Measurements from ENCODE around the gene FNDC1. TPM values are rescaled to one million over a fixed set of nuclear protein-coding genes. Genes with fewer than 3 reads are reported as not detected.

Gene FNDC1
- total and polyA plus RNA-seq, 2 of the 13 experiments (the other 11 are each of a cell fraction or from before 2014, with no cell fraction given): not detected

- no peak overlapping the region for H3K4me3 ChIP-seq (replicated peaks in 1 of 3; ENCODE audit: insufficient read depth in 1 of 3, low read depth in 2 of 3, low read length in 3 of 3)
- CTCF ChIA-PET (ENCODE audit: low intra/inter-chr PET ratio, low total read pairs): no interaction called here
- H3K27ac ChIP-seq (ENCODE audit: extremely low read length, insufficient read depth, low read length): no peak overlapping the region
- intact Hi-C loops (cut with micrococcal nuclease; ENCODE audit: unreplicated experiment) (no loop called here), in situ Hi-C loops (cut with HindIII; ENCODE audit: extremely low pct_ligation_motif_present, low pct_unique_long_range_greater_than_20kb) (no loop called here)
- BruUV-seq (replicated peaks): no TSS peak
- H3K36me3 ChIP-seq (replicated peaks in 1 of 2; ENCODE audit: control insufficient read depth in 1 of 2, insufficient read depth in 2 of 2, low read length in 2 of 2): no peaks in the 10 kb centered on the region
- TF ChIP-seq KLF12 (CRISPR knock-in tag; IDR thresholded peaks at IDR 0.05; ENCODE audit: borderline replicate concordance) (no peak), CENPBD1 (CRISPR knock-in tag; IDR thresholded peaks at IDR 0.05; ENCODE audit: borderline replicate concordance, low read depth) (no peak), SNRNP70 (IDR thresholded peaks at IDR 0.05; ENCODE audit: low read depth, low read length) (no peak), WIZ (CRISPR knock-in tag; IDR thresholded peaks at IDR 0.05) (no peak), ZNF556 (CRISPR knock-in tag; IDR thresholded peaks at IDR 0.05; ENCODE audit: borderline replicate concordance) (no peak), ZNF790 (CRISPR knock-in tag; IDR thresholded peaks at IDR 0.05; ENCODE audit: borderline replicate concordance) (no peak)
- H3K4me2 ChIP-seq (ENCODE audit: low read depth, low read length): no peak overlapping the region
- H3K79me2 ChIP-seq (ENCODE audit: insufficient read depth, low read length): no peaks in the 10 kb centered on the region
- ATAC-seq (no peak), FAIRE-seq (no peak), DNase-seq (ENCODE audit: low spot score) (no peak)
- H2AFZ ChIP-seq (ENCODE audit: low read length): no peak overlapping the region
- no peak overlapping the region for H3K9ac ChIP-seq (ENCODE audit: insufficient read depth, low read depth, low read length)
- POLR2A ChIA-PET: no interaction called here
- no peaks in the 10 kb centered on the region for H3K4me1 ChIP-seq (ENCODE audit: insufficient read depth, low read length)
- H4K20me1 ChIP-seq (ENCODE audit: insufficient read depth, low read length): no peaks in the 10 kb centered on the region
- no peaks in the 10 kb centered on the region for H3K9me3 ChIP-seq (ENCODE audit: low read length)
- H3K27me3 ChIP-seq (ENCODE audit: control insufficient read depth in 1 of 2, insufficient read depth in 2 of 2, low read length in 2 of 2): peaks cover 0 to 24% of the 10 kb centered on the region in 2 experiments; a peak in 3 of 5 replicates
Observed at GRCh38 chr6:159278626-159279025, 109.4 kb downstream of the FNDC1 start.

GRCh38 chr6:159279790-159280277 is 110.6 kb downstream of the FNDC1 start:
- H3K9ac ChIP-seq (ENCODE audit: insufficient read depth, low read depth, low read length): no peak overlapping the region
- no peaks in the 10 kb centered on the region for H4K20me1 ChIP-seq (ENCODE audit: insufficient read depth, low read length)
- FAIRE-seq (no peak), ATAC-seq (no peak), DNase-seq (ENCODE audit: low spot score) (no peak)
- BruUV-seq (replicated peaks): no TSS peak
- no peak overlapping the region for H2AFZ ChIP-seq (ENCODE audit: low read length)
- H3K27ac ChIP-seq (ENCODE audit: extremely low read length, insufficient read depth, low read length): no peak overlapping the region
- H3K4me3 ChIP-seq (replicated peaks in 1 of 3; ENCODE audit: insufficient read depth in 1 of 3, low read depth in 2 of 3, low read length in 3 of 3): no peak overlapping the region
- no peaks in the 10 kb centered on the region for H3K36me3 ChIP-seq (replicated peaks in 1 of 2; ENCODE audit: control insufficient read depth in 1 of 2, insufficient read depth in 2 of 2, low read length in 2 of 2)
- no peaks in the 10 kb centered on the region for H3K79me2 ChIP-seq (ENCODE audit: insufficient read depth, low read length)
- intact Hi-C loops (cut with micrococcal nuclease; ENCODE audit: unreplicated experiment) (no loop called here), in situ Hi-C loops (cut with HindIII; ENCODE audit: extremely low pct_ligation_motif_present, low pct_unique_long_range_greater_than_20kb) (no loop called here)
- ChIA-PET CTCF (ENCODE audit: low intra/inter-chr PET ratio, low total read pairs) (no interaction called here), POLR2A (no interaction called here)
- no peak overlapping the region for H3K4me2 ChIP-seq (ENCODE audit: low read depth, low read length)
- H3K27me3 ChIP-seq (ENCODE audit: control insufficient read depth in 1 of 2, insufficient read depth in 2 of 2, low read length in 2 of 2): peaks cover 0 to 24% of the 10 kb centered on the region in 2 experiments; a peak in 2 of 5 replicates
- 44% methylated on average over 10 of the region's 10 CpGs for WGBS (ENCODE audit: low lambda C conversion rate)
- no peaks in the 10 kb centered on the region for H3K9me3 ChIP-seq (ENCODE audit: low read length)
- no peaks in the 10 kb centered on the region for H3K4me1 ChIP-seq (ENCODE audit: insufficient read depth, low read length)
- TF ChIP-seq ZNF639 (CRISPR knock-in tag; conservative IDR thresholded peaks at IDR 0.05): no peak
- TF ChIP-seq DNMT1 (CRISPR knock-in tag; IDR thresholded peaks at IDR 0.05): no peak
- TF ChIP-seq ZMAT5 (CRISPR knock-in tag; IDR thresholded peaks at IDR 0.05; ENCODE audit: borderline replicate concordance, low read depth): no peak
- no peak for TF ChIP-seq HINFP (CRISPR knock-in tag; IDR thresholded peaks at IDR 0.05; ENCODE audit: low read depth)
- TF ChIP-seq ZNF234 (CRISPR knock-in tag; conservative IDR thresholded peaks at IDR 0.05): no peak
- TF ChIP-seq ZBTB43 (CRISPR knock-in tag; conservative IDR thresholded peaks at IDR 0.05): no peak
- TF ChIP-seq SMC3 (IDR thresholded peaks at IDR 0.05; ENCODE audit: low read length): no peak
- TF ChIP-seq RFX1 (IDR thresholded peaks at IDR 0.05): no peak
- TF ChIP-seq ZNF614 (CRISPR knock-in tag; IDR thresholded peaks at IDR 0.05; ENCODE audit: borderline replicate concordance): no peak
